HepG2 (cell line): ENCODE results near the gene KIF6. TPM values are rescaled to one million over a fixed set of nuclear protein-coding genes. Genes with fewer than 3 reads are reported as not detected.

Experiments
- ATAC-seq: fragments of 200-7000 bp; cut with Tn5 transposase; 3 replicates; pipeline ENCODE4 v1.9.1; 2020; ENCODE audit warnings: mild to moderate bottlenecking, moderate library complexity
- BruUV-seq: library from RNA; stranded (reverse); fragments of 400-500 nt; replicated peaks from 2 replicates; lab custom pipeline; 2021; lab: Mats Ljungman, UMichigan
- CTCF ChIA-PET: fragments of 300-600 bp; formaldehyde crosslinking; extraction: SDS; loops from one replicate; lab custom pipeline; 2021; ENCODE audit warnings: low total read pairs, inconsistent platforms, low intra/inter-chr PET ratio; lab: Yijun Ruan, JAX
- POLR2A ChIA-PET: fragments of 350-600 bp; sonication (Branson Sonifier 250); formaldehyde crosslinking; loops from one replicate; lab custom pipeline; 2020; ENCODE audit warnings: antibody characterized with exemption, inconsistent platforms; lab: Yijun Ruan, JAX
- DNase-seq: peaks from one replicate; pipeline ENCODE4 v3.0.0-alpha.2; 2015; ENCODE audit warnings: low spot score
- FAIRE-seq: peaks from 3 replicates; lab custom pipeline; 2011; peaks lifted over from hg19 to GRCh38; lab: Jason Lieb, UNC
- H2AFZ ChIP-seq: one replicate; pipeline ENCODE4 v1.6.1; 2011; ENCODE audit warnings: low read length, inconsistent platforms
- H3K27ac ChIP-seq: fragments of 300-600 bp; 3 replicates; pipeline ENCODE4 v1.8.0; 2011; ENCODE audit warnings: mixed run types, mild to moderate bottlenecking, mixed read lengths, low read length, inconsistent platforms; ENCODE audit not compliant: insufficient read depth; ENCODE audit errors: extremely low read length
- H3K27me3 ChIP-seq, 2 experiments: fragments of 200-600 bp in 1 of 2; 2 replicates in 1 of 2; 3 replicates in 1 of 2; pipeline versions ENCODE4 v1.6.0 to v1.8.0; 2011; ENCODE audit warnings: low read length in 2 of 2, mild to moderate bottlenecking in 2 of 2, moderate library complexity in 2 of 2, inconsistent platforms in 1 of 2; ENCODE audit not compliant: insufficient read depth in 2 of 2, control insufficient read depth in 1 of 2
- H3K36me3 ChIP-seq, 2 experiments: fragments of 200-600 bp in 1 of 2; replicated peaks in 1 of 2; 2 replicates in 1 of 2; 3 replicates in 1 of 2; pipeline versions ENCODE4 v1.5.1 to v1.8.0; 2011; ENCODE audit warnings: low read length in 2 of 2, inconsistent platforms in 1 of 2; ENCODE audit not compliant: insufficient read depth in 2 of 2, control insufficient read depth in 1 of 2
- H3K4me1 ChIP-seq: 2 replicates; pipeline ENCODE4 v1.5.1; 2012; ENCODE audit warnings: low read length, inconsistent platforms; ENCODE audit not compliant: insufficient read depth
- H3K4me2 ChIP-seq: 2 replicates; pipeline ENCODE4 v1.6.0; 2011; ENCODE audit warnings: low read depth, low read length, inconsistent platforms
- H3K4me3 ChIP-seq, 3 experiments: fragments of 200-600 bp in 1 of 3; sonication (generic), shearing (Covaris generic) in 1 of 3; replicated peaks in 1 of 3; 2 replicates each; pipeline ENCODE4 v1.5.1; 2011 to 2016; ENCODE audit warnings: low read length in 3 of 3, inconsistent platforms in 2 of 3, low read depth in 2 of 3, mild to moderate bottlenecking in 2 of 3, control low read depth in 1 of 3, mixed read lengths in 1 of 3; ENCODE audit not compliant: insufficient read depth in 1 of 3
- H3K79me2 ChIP-seq: one replicate; pipeline ENCODE4 v1.6.1; 2011; ENCODE audit warnings: low read length, inconsistent platforms; ENCODE audit not compliant: insufficient read depth
- H3K9ac ChIP-seq: 2 replicates; pipeline ENCODE4 v1.6.0; 2011; ENCODE audit warnings: mild to moderate bottlenecking, low read depth, low read length, inconsistent platforms; ENCODE audit not compliant: insufficient read depth
- H3K9me3 ChIP-seq: 2 replicates; pipeline ENCODE4 v1.5.1; 2012; ENCODE audit warnings: mild to moderate bottlenecking, low read length
- H4K20me1 ChIP-seq: 2 replicates; pipeline ENCODE4 v1.6.0; 2011; ENCODE audit warnings: inconsistent platforms, mild to moderate bottlenecking, low read length, moderate library complexity; ENCODE audit not compliant: insufficient read depth
- BATF2 ChIP-seq: sonication (generic); formaldehyde crosslinking; IDR thresholded peaks from 2 replicates; pipeline ENCODE4 v1.8.0; 2022; ENCODE audit warnings: mild to moderate bottlenecking, missing genetic modification reagents, moderate library complexity
- BCL3 ChIP-seq: sonication (generic); formaldehyde crosslinking; IDR thresholded peaks from 2 replicates; pipeline ENCODE4 v1.5.1; 2020; ENCODE audit warnings: mild to moderate bottlenecking, missing genetic modification reagents, moderate library complexity
- BCL6 ChIP-seq: IDR thresholded peaks from 2 replicates; pipeline ENCODE4 v1.6.1; 2016; ENCODE audit warnings: missing genetic modification reagents, missing compliant biosample characterization
- CBFB ChIP-seq: sonication (generic); formaldehyde crosslinking; IDR thresholded peaks from 2 replicates; pipeline ENCODE4 v1.4.0; 2020; ENCODE audit warnings: missing genetic modification reagents
- KLF11 ChIP-seq: IDR thresholded peaks from 2 replicates; pipeline ENCODE4 v1.6.1; 2016; ENCODE audit warnings: missing compliant biosample characterization
- KLF6 ChIP-seq: IDR thresholded peaks from 2 replicates; pipeline ENCODE4 v1.8.0; 2016; ENCODE audit warnings: missing biosample characterization, missing genetic modification reagents
- KMT2A ChIP-seq: sonication (generic); formaldehyde crosslinking; IDR thresholded peaks from 2 replicates; pipeline ENCODE4 v1.4.0; 2020; ENCODE audit warnings: missing genetic modification reagents
- NFKB2 ChIP-seq: sonication (generic); formaldehyde crosslinking; IDR thresholded peaks from 2 replicates; pipeline ENCODE4 v1.4.0; 2020; ENCODE audit warnings: missing genetic modification reagents, borderline replicate concordance
- POGK ChIP-seq: sonication (generic); formaldehyde crosslinking; conservative IDR thresholded peaks from 2 replicates; pipeline ENCODE4 v1.8.0; 2022; ENCODE audit warnings: mild to moderate bottlenecking, moderate library complexity, missing genetic modification reagents
- POLR2AphosphoS5 ChIP-seq: IDR thresholded peaks from 2 replicates; pipeline ENCODE4 v1.6.1; 2012; ENCODE audit warnings: low read depth, low read length
- RXRA ChIP-seq: sonication (generic); formaldehyde crosslinking; IDR thresholded peaks from 2 replicates; pipeline ENCODE4 v1.5.1; 2020; ENCODE audit warnings: missing genetic modification reagents
- SP4 ChIP-seq: sonication (generic); formaldehyde crosslinking; IDR thresholded peaks from 2 replicates; pipeline ENCODE4 v1.8.1; 2023; ENCODE audit warnings: mild to moderate bottlenecking, missing genetic modification reagents
- TBX2 ChIP-seq: sonication (generic); formaldehyde crosslinking; IDR thresholded peaks from 2 replicates; pipeline ENCODE4 v1.5.0; 2020; ENCODE audit warnings: missing genetic modification reagents, mild to moderate bottlenecking, borderline replicate concordance
- THAP11 ChIP-seq: IDR thresholded peaks from 2 replicates; pipeline ENCODE4 v1.6.1; 2016; ENCODE audit warnings: missing biosample characterization, missing genetic modification reagents
- ZBTB7B ChIP-seq: sonication (generic); formaldehyde crosslinking; IDR thresholded peaks from 2 replicates; pipeline ENCODE4 v1.4.0; 2020; ENCODE audit warnings: missing genetic modification reagents
- ZNF12 ChIP-seq: sonication (generic); formaldehyde crosslinking; IDR thresholded peaks from 2 replicates; pipeline ENCODE4 v1.5.0; 2020; ENCODE audit warnings: missing genetic modification reagents
- ZNF253 ChIP-seq: sonication (generic); formaldehyde crosslinking; IDR thresholded peaks from 2 replicates; pipeline ENCODE4 v1.8.0; 2022; ENCODE audit warnings: mild to moderate bottlenecking, missing genetic modification reagents, borderline replicate concordance
- ZNF275 ChIP-seq: sonication (generic); formaldehyde crosslinking; IDR thresholded peaks from 2 replicates; pipeline ENCODE4 v1.8.0; 2022; ENCODE audit warnings: missing genetic modification reagents, mild to moderate bottlenecking, inconsistent platforms, borderline replicate concordance
- ZNF337 ChIP-seq: sonication (generic); formaldehyde crosslinking; IDR thresholded peaks from 2 replicates; pipeline ENCODE4 v1.5.1; 2020; ENCODE audit warnings: missing genetic modification reagents, low read depth, mild to moderate bottlenecking, borderline replicate concordance
- ZNF510 ChIP-seq: sonication (generic); formaldehyde crosslinking; IDR thresholded peaks from 2 replicates; pipeline ENCODE4 v1.4.0; 2020; ENCODE audit warnings: low read depth, mild to moderate bottlenecking, missing genetic modification reagents
- ZNF703 ChIP-seq: sonication (generic); formaldehyde crosslinking; IDR thresholded peaks from 2 replicates; pipeline ENCODE4 v1.5.1; 2020; ENCODE audit warnings: missing genetic modification reagents, mild to moderate bottlenecking, moderate library complexity, borderline replicate concordance
- WGBS: methylation state at CpG from one replicate; pipeline ENCODE4 v1.1.6; 2017; ENCODE audit warnings: low lambda C conversion rate; 5-methylcytosine and 5-hydroxymethylcytosine counted together
- in situ Hi-C: cut with HindIII; loops from 2 replicates; pipeline ENCODE4 v1.10.0; 2017; ENCODE audit warnings: low pct_unique_long_range_greater_than_20kb; ENCODE audit not compliant: extremely low pct_ligation_motif_present
- intact Hi-C: fragments of 100-400 bp; cut with micrococcal nuclease; formaldehyde crosslinking; loops from one replicate; pipeline ENCODE4 v1.10.0; 2022; ENCODE audit not compliant: unreplicated experiment
- polyA plus RNA-seq, 8 experiments: library from polyadenylated mRNA; depleted of rRNA in 3 of 8; stranded (reverse) in 7 of 8; unstranded in 1 of 8; fragments of >200 nt; fragmentation: Illumina TruSeq in 4 of 8; extraction: Trizol in 4 of 8; gene quantifications; 2 replicates each; pipeline versions ENCODE4 v1.2.1 to v1.2.3, GENCODE V29; 2011 to 2016; ENCODE audit warnings: low read depth in 4 of 8, missing spikeins in 1 of 8, mixed read lengths in 1 of 8; ENCODE audit not compliant: insufficient read depth in 1 of 8
- total RNA-seq, 5 experiments: library from RNA; depleted of rRNA; stranded (reverse); fragments of >200 nt; fragmentation: Illumina TruSeq; extraction: Trizol; gene quantifications; 2 replicates each; pipeline ENCODE4 v1.2.3, GENCODE V29; 2016; ENCODE audit warnings: low read depth in 1 of 5

Gene KIF6
- total and polyA plus RNA-seq, 2 of the 13 experiments (the other 11 are each of a cell fraction or from before 2014, with no cell fraction given), result 0.04 to 0.27 TPM

- no peak overlapping the region for H3K4me3 ChIP-seq
- H3K9ac ChIP-seq, result no peak overlapping the region
- ChIA-PET POLR2A (no interaction called here), CTCF (interaction anchor here (2.6 kb wide), 1 partner anchor 531 kb away, joined by 23 read pairs; no protein-coding TSS in a partner anchor)
- intact Hi-C loops (loop anchor here (1.0 kb wide), 1 partner anchor 530 kb away; no protein-coding TSS in a partner anchor), in situ Hi-C loops (no loop called here)
- no peak overlapping the region for H3K27ac ChIP-seq
- no peaks in the 10 kb centered on the region for H3K9me3 ChIP-seq
- no peaks in the 10 kb centered on the region for H3K79me2 ChIP-seq
- no TSS peak for BruUV-seq
- no peaks in the 10 kb centered on the region for H3K36me3 ChIP-seq
- peak; percentile 95 for FAIRE-seq
- peak; percentile 45 for DNase-seq
- peak overlapping the region; percentile 42 for H2AFZ ChIP-seq
- 0 out of 2 replicates have a peak overlapping the region, but pooled peaks have one; percentile 28 for H3K4me2 ChIP-seq
- no peaks in the 10 kb centered on the region for H3K27me3 ChIP-seq
- H4K20me1 ChIP-seq, result no peaks in the 10 kb centered on the region; the same call in 1 of the 2 replicates
- ATAC-seq, result peak; percentile 95
- no peaks in the 10 kb centered on the region for H3K4me1 ChIP-seq
- 43% methylated on average over 13 of the region's 21 CpGs for WGBS
- TF ChIP-seq THAP11 (CRISPR knock-in tag) (no peak), RXRA (CRISPR knock-in tag) (no peak), ZNF253 (CRISPR knock-in tag) (no peak), BCL6 (no peak), ZBTB7B (CRISPR knock-in tag) (no peak), NFKB2 (no peak), KMT2A (no peak), POGK (no peak), KLF11 (no peak), BCL3 (CRISPR knock-in tag) (no peak), BATF2 (CRISPR knock-in tag) (no peak), ZNF703 (no peak), ZNF275 (CRISPR knock-in tag) (no peak), ZNF337 (no peak), POLR2AphosphoS5 (no peak), KLF6 (no peak), ZNF12 (no peak), TBX2 (no peak), ZNF510 (CRISPR knock-in tag) (no peak), CBFB (CRISPR knock-in tag) (no peak), SP4 (0 out of 2 replicates have a peak, but pooled peaks have one; percentile 33)
These were observed 363.3 kb downstream of the KIF6 start for GRCh38 chr6:39361657-39362486.
